GM18868 (cell line): ENCODE data around the gene TRIM37.
"Not testable (repeated sequence)": the region's sequence is repeated elsewhere in the genome, so short reads cannot be mapped to it uniquely, and the experiment has no call there.

ENCODE experiments used
- ATAC-seq: cut with Tn5 transposase; IDR thresholded peaks from one replicate; pipeline ENCODE4 v1.9.1; 2021; ENCODE audit warnings: mild to moderate bottlenecking, moderate library complexity; ENCODE audit not compliant: unreplicated experiment

The TRIM37 gene

DNA sequence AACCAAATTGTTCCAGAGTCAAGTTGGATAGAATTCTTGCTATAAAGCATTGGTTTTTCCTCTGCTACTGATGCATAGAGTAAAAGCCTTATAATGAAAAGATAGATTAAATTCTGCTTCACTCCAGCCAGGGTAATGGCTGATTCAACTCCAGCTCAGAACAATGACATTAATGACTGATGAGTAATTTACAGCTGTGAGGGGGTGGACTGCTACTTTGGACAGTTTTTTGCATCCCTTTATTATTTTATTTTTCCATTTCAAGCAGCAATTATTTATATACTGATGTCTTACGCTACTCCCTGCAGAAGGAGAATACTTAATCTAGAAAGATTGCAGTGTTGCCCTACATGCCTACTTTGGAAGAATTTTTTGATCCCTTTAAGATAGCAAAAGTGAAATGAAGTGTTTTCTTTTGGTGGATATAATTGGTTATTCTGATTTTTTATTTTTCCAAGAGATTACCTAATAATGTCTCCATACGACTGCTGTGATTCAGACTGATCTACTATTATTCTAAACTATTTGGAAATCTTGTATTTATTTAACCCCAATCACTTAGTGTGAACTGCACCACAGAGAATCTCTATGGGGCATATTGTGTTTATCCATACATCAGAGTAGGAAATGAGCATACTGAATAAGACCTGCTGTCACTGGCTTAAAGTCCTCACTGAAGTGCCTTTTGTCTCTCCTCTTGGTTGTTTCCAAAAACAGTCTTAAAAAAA, 149.5 kb downstream of the TRIM37 start:
- ATAC-seq: no peak

DNA sequence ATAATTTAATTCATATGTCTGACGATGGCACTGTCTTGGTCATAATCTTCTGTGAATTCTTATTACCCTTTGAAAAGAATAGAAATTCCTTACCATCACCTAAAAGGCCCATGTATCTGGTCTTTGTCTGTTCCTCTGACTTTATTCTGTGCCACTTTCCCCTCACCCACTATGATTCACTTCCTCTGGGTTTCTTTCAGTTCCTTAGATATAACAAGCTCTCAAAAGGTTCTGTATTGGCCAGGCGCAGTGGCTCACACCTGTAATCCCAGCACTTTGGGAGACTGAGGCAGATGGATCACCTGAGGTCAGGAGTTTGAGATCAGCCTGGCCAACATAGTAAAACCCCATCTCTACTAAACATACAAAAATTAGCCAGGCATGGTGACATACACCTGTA, 152.3 kb downstream of the TRIM37 start:
- ATAC-seq: not testable (repeated sequence)

DNA sequence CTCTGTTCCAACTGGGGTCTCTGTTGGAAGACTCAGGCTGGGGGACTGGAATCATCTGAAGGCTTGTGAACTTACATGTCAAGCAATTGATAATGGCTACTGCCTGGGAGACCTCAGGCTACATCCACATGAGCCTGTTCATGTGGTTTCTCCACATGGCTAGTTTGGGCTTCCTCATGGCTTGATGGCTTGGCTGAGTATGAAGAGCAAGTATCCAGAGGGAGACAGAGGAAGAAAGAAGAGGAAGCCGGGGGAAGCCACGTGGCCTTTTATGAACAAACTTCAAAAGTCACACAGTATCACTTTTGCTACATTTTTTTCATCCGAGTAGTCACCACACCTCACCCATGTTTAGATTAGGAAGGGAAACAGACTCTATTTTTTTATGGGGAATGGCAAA, 158.9 kb downstream of the TRIM37 start:
- no peak for ATAC-seq

DNA sequence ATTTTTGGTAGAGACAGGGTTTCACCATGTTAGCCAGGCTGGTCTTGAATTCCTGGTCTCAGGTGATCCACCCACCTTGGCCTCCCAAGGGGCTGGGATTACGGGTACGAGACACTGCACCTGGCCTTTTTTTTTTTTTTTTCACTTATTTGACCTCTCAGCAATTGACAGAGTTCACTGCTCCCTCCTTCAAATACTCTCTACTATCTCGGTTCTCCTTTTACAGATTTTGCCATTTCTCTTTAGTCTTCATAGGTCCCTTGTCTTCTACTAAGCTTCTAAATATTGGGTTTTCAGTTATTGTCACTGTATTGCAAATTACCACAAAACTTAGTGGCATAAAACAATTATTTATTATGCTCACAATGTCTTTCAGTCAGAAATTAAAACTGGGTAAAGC, 159.3 kb downstream of the TRIM37 start:
- no peak for ATAC-seq

DNA sequence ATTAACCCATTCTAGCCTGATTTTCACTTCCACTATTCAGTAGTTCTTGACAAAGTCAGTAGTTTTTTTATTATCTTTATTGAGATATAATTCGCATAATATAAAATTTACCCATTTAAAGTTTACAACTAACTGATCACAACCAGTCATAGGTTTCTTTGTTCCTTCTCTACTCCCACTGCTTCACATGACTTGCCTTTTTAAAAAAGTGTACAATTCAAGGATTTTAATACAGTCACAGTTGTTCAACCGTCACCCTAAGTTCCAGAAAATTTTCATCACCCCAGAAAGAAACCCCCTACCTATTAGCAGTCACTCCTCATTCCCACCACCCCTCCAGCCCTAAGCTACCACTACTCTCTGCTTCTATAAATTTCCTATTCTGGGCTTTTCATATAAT, 162.5 kb downstream of the TRIM37 start:
- ATAC-seq: no peak

GRCh38 chr17:58936295-58936694, 170.4 kb downstream of the TRIM37 start:
- ATAC-seq: no peak

DNA sequence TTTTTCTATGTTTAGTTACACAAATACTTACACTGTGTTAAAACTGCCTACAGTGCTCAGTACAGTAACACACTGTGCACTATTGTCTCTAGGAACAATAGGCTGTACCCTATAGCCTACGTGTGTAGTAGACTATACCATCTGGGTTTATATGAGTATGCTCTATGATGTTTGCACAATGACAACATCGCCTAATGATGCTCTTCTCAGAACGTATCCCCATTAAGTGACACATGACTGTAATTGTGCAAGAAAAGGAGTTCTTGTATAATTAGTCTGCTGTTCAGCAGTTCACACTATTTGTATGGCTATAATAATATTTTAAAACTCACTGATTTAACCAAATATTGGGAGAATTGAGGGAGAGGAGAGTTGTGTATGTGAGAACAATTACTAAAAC, 173.7 kb downstream of the TRIM37 start:
- ATAC-seq: no peak
